Activated CD4-positive, alpha-beta T cell treated with anti-CD3 and anti-CD28 coated beads, Interleukin-2, amount 50 U/mL, for 48 hours (primary cell): ENCODE data around the gene CHFR.
"Not testable (repeated sequence)": the region's sequence is repeated elsewhere in the genome, so short reads cannot be mapped to it uniquely, and the experiment has no call there.

Source experiments
- DNase-seq, 2 experiments: peaks; one replicate each; pipeline ENCODE4 v3.0.0-alpha.2; 2020

The CHFR gene

GRCh38 chr12:132887513-132888351 is at the start of gene CHFR:
Gene CHFR, minus strand, starts transcription at chr12:132887605. Its CDS starts 277 bp downstream, at chr12:132887328.
- DNase-seq, result peak; percentile 91 to 94

- DNase-seq, result not testable (repeated sequence)
These were observed 49.5 kb upstream of the CHFR start for GRCh38 chr12:132936921-132937320.

GRCh38 chr12:132936163-132936562 is 48.8 kb upstream of the CHFR start:
- DNase-seq, result no peak

GRCh38 chr12:132926415-132926833 is 39.0 kb upstream of the CHFR start:
- no peak for DNase-seq

GRCh38 chr12:132925597-132926414 is 38.4 kb upstream of the CHFR start:
- no peak for DNase-seq

GRCh38 chr12:132924356-132924755 is 37.0 kb upstream of the CHFR start:
- DNase-seq, result no peak

- no peak for DNase-seq
These were observed 36.0 kb upstream of the CHFR start for GRCh38 chr12:132923356-132923909.

- no peak for DNase-seq
These were observed 35.3 kb upstream of the CHFR start for GRCh38 chr12:132922676-132923075.

- DNase-seq, result no peak
These were observed 34.3 kb upstream of the CHFR start for GRCh38 chr12:132921685-132922084.

GRCh38 chr12:132918680-132919079 is 31.3 kb upstream of the CHFR start:
- no peak for DNase-seq

GRCh38 chr12:132909030-132909368 is 21.6 kb upstream of the CHFR start:
- DNase-seq, result no peak

- peak; percentile 96 to 97 for DNase-seq
These were observed 21.0 kb upstream of the CHFR start for GRCh38 chr12:132908145-132909029.

- DNase-seq, result not testable (repeated sequence)
These were observed 20.4 kb upstream of the CHFR start for GRCh38 chr12:132907789-132908144.

GRCh38 chr12:132907216-132907615 is 19.8 kb upstream of the CHFR start:
- no peak for DNase-seq

- DNase-seq, result peak; percentile 88 to 91
These were observed 17.4 kb upstream of the CHFR start for GRCh38 chr12:132904718-132905328.

GRCh38 chr12:132899033-132899432 is 11.6 kb upstream of the CHFR start:
- DNase-seq, result no peak

GRCh38 chr12:132888852-132889251 is 1.4 kb upstream of the CHFR start:
- DNase-seq, result no peak

GRCh38 chr12:132886529-132887477 is 602 bp downstream of the CHFR start:
- DNase-seq, result peak in 1 of 2 experiments; percentile 27

- DNase-seq, result no peak
These were observed 5.6 kb downstream of the CHFR start for GRCh38 chr12:132881818-132882217.

GRCh38 chr12:132874620-132875019 is 12.8 kb downstream of the CHFR start:
- not testable (repeated sequence) for DNase-seq

- DNase-seq, result no peak
These were observed 13.2 kb downstream of the CHFR start for GRCh38 chr12:132874175-132874574.
